PC-9 (cell line): ENCODE data around the gene IRF8. TPM values are rescaled to one million over a fixed set of nuclear protein-coding genes. Genes with fewer than 3 reads are reported as not detected.

Experiments used
- BruUV-seq: library from RNA; stranded (reverse); fragments of 400-500 nt; replicated peaks from 2 replicates; lab custom pipeline; 2021; lab: Mats Ljungman, UMichigan
- CTCF ChIA-PET: fragments of 300-600 bp; sonication (Branson Sonifier 250); formaldehyde crosslinking; loops from one replicate; lab custom pipeline; 2022; ENCODE audit warnings: antibody characterized with exemption; lab: Charles Lee
- POLR2A ChIA-PET: fragments of 300-600 bp; sonication (Branson Sonifier 250); formaldehyde crosslinking; loops from one replicate; lab custom pipeline; 2022; ENCODE audit warnings: antibody characterized with exemption; ENCODE audit not compliant: unreplicated experiment; lab: Charles Lee
- DNase-seq, 2 experiments: peaks; one replicate each; pipeline versions ENCODE4 v3.0.0 to v3.0.0-alpha.2; 2015 to 2022; ENCODE audit warnings: mixed read lengths in 1 of 2
- H2AFZ ChIP-seq: fragments of 200-600 bp; sonication (generic); 2 replicates; pipeline ENCODE4 v1.8.1; 2017; ENCODE audit warnings: antibody characterized with exemption
- H3F3A ChIP-seq: fragments of 200-600 bp; sonication (generic); 2 replicates; pipeline ENCODE4 v1.8.1; 2017; ENCODE audit warnings: antibody characterized with exemption, mild to moderate bottlenecking, low read depth; ENCODE audit not compliant: insufficient read depth
- H3K27ac ChIP-seq: fragments of 200-600 bp; sonication (generic); 2 replicates; pipeline ENCODE4 v1.6.1; 2016; ENCODE audit warnings: mixed run types
- H3K27me3 ChIP-seq: fragments of 200-600 bp; sonication (generic); 2 replicates; pipeline ENCODE4 v1.6.1; 2016; ENCODE audit warnings: low read depth, mixed run types; ENCODE audit not compliant: insufficient read depth
- H3K36me3 ChIP-seq: fragments of 200-600 bp; sonication (generic); 2 replicates; pipeline ENCODE4 v1.6.1; 2016; ENCODE audit warnings: low read depth, mixed run types
- H3K4me1 ChIP-seq: fragments of 200-600 bp; sonication (generic); replicated peaks from 2 replicates; pipeline ENCODE4 v1.6.1; 2016; ENCODE audit warnings: mixed run types; ENCODE audit not compliant: insufficient read depth
- H3K4me2 ChIP-seq: fragments of 200-600 bp; sonication (generic); 2 replicates; pipeline ENCODE4 v1.6.1; 2017; ENCODE audit warnings: mixed run types
- H3K4me3 ChIP-seq: fragments of 200-600 bp; sonication (generic); 2 replicates; pipeline ENCODE4 v1.6.1; 2016; ENCODE audit warnings: mixed run types
- H3K79me2 ChIP-seq: fragments of 200-600 bp; sonication (generic); 2 replicates; pipeline ENCODE4 v1.6.1; 2017; ENCODE audit warnings: low read depth, mixed run types
- H3K9me2 ChIP-seq: fragments of 200-600 bp; sonication (generic); 2 replicates; pipeline ENCODE4 v1.8.1; 2017; ENCODE audit warnings: mild to moderate bottlenecking; ENCODE audit not compliant: insufficient read depth
- H3K9me3 ChIP-seq: fragments of 200-600 bp; sonication (generic); 2 replicates; pipeline ENCODE4 v1.8.1; 2016; ENCODE audit warnings: low read depth; ENCODE audit not compliant: insufficient read depth
- H4K20me1 ChIP-seq: fragments of 200-600 bp; sonication (generic); 2 replicates; pipeline ENCODE4 v1.8.1; 2017; ENCODE audit not compliant: insufficient read depth
- CTCF ChIP-seq: fragments of 200-600 bp; sonication (generic); conservative IDR thresholded peaks from 2 replicates; pipeline ENCODE4 v1.6.1; 2017; ENCODE audit warnings: mixed run types, antibody characterized with exemption, mild to moderate bottlenecking, moderate library complexity
- EZH2 ChIP-seq: fragments of 200-600 bp; sonication (generic); IDR thresholded peaks from 2 replicates; pipeline ENCODE4 v1.8.0; 2017; ENCODE audit warnings: antibody characterized with exemption, low read depth
- intact Hi-C: fragments of 100-400 bp; cut with micrococcal nuclease; formaldehyde crosslinking; loops from one replicate; pipeline ENCODE4 v1.10.0; 2022; ENCODE audit not compliant: unreplicated experiment
- total RNA-seq: library from RNA; stranded (reverse); gene quantifications from 2 replicates; pipeline ENCODE4 v1.2.3, GENCODE V29; 2021

The IRF8 gene
- total RNA-seq, 1 experiment from 2014 or later, result not detected

- Histone ChIP-seq H3K4me3 (no peak overlapping the region), H3K9me3 (no peaks in the 10 kb centered on the region), H3K36me3 (no peaks in the 10 kb centered on the region), H3K79me2 (no peaks in the 10 kb centered on the region), H3K9me2 (no peaks in the 10 kb centered on the region), H3F3A (no peaks in the 10 kb centered on the region), H3K27me3 (peaks cover 98% of the 10 kb centered on the region), H3K4me2 (no peak overlapping the region), H3K4me1 (no peaks in the 10 kb centered on the region), H4K20me1 (no peaks in the 10 kb centered on the region), H3K27ac (no peak overlapping the region), H2AFZ (no peak overlapping the region)
- no TSS peak for BruUV-seq
- POLR2A ChIA-PET, result no interaction called here
- TF ChIP-seq CTCF (no peak), EZH2 (no peak)
- no peak for DNase-seq
- CTCF ChIA-PET, result no interaction called here
- intact Hi-C loops, result no loop called here
Measured at GRCh38 chr16:85883813-85884212, 15.1 kb upstream of the IRF8 start.

- TF ChIP-seq CTCF (no peak), EZH2 (no peak)
- CTCF ChIA-PET, result no interaction called here
Measured at GRCh38 chr16:85884808-85885463, 14.0 kb upstream of the IRF8 start.

GRCh38 chr16:85885537-85885936 lies 13.4 kb upstream of the IRF8 start:
- Histone ChIP-seq H3K4me2 (no peak overlapping the region), H3K27me3 (peaks cover 94% of the 10 kb centered on the region), H3K4me1 (peaks cover 2% of the 10 kb centered on the region; the same call in 1 of the 2 replicates), H3K27ac (no peak overlapping the region), H3F3A (peaks cover 2% of the 10 kb centered on the region), H3K79me2 (no peaks in the 10 kb centered on the region), H3K36me3 (no peaks in the 10 kb centered on the region), H2AFZ (no peak overlapping the region), H3K9me3 (no peaks in the 10 kb centered on the region), H4K20me1 (no peaks in the 10 kb centered on the region), H3K4me3 (no peak overlapping the region), H3K9me2 (no peaks in the 10 kb centered on the region)
- intact Hi-C loops, result no loop called here
- POLR2A ChIA-PET, result no interaction called here
- CTCF ChIA-PET, result no interaction called here
- TF ChIP-seq EZH2 (no peak), CTCF (no peak)
- BruUV-seq, result no TSS peak
- no peak for DNase-seq

More at GRCh38 chr16:85884808-85885463, 14.0 kb upstream of the IRF8 start:
- Histone ChIP-seq H3K4me3 (no peak overlapping the region), H2AFZ (no peak overlapping the region), H3F3A (no peaks in the 10 kb centered on the region), H3K36me3 (no peaks in the 10 kb centered on the region), H3K27ac (no peak overlapping the region), H3K4me1 (no peaks in the 10 kb centered on the region), H3K27me3 (peaks cover 98% of the 10 kb centered on the region), H3K79me2 (no peaks in the 10 kb centered on the region), H3K4me2 (no peak overlapping the region), H3K9me3 (no peaks in the 10 kb centered on the region), H3K9me2 (no peaks in the 10 kb centered on the region), H4K20me1 (no peaks in the 10 kb centered on the region)
- BruUV-seq, result no TSS peak
- intact Hi-C loops, result no loop called here
- POLR2A ChIA-PET, result no interaction called here
- DNase-seq, result no peak
